ENCODE results near the gene GALNT14. TPM values are rescaled to one million over a fixed set of nuclear protein-coding genes. Genes with fewer than 3 reads are reported as not detected.
A peak's percentile ranks its signal among the peaks of the same experiment; 100 is the strongest.

GALNT14 gene
- total and polyA plus RNA-seq, 10 donors: 2.7 to 18.5 (median 4.5) TPM

DNA sequence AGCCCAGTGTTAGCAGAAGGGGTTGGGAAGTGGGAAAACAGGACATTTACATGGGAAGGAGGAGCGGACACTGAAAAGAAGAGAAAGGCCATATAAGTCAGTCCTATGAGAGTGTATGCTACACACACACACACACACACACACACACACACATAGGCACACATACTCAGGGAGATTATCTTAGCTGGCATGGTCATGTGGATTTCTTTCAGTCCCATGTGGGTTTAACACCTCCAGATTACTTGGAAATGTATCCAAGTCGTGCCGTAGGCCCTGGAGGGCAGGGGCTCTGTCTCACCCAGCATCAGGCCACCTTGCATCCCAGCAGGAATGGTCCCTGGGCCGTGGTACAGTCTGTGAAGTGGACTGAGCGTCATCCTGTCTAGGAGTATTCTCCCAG is 217.7 kb downstream of the GALNT14 start:
- Histone ChIP-seq H3K4me1 (no peaks in the 10 kb centered on the region), H3K9me3 (no peaks in the 10 kb centered on the region), H3K27me3 (replicated peaks in 1 of 7) (no peaks in the 10 kb centered on the region), H3K4me3 (no peak overlapping the region), H3K27ac (no peak overlapping the region), H3K36me3 (no peaks in the 10 kb centered on the region)
- peak; percentile 41 for DNase-seq
- intact Hi-C loops (cut with DNase I; ENCODE audit: low total_unique reads): no loop called here
- TF ChIP-seq POLR2AphosphoS5 (IDR thresholded peaks at IDR 0.05) (no peak), CTCF (IDR thresholded peaks at IDR 0.05 in 8 of 11, conservative IDR thresholded peaks at IDR 0.05 in 3 of 11) (no peak)
- WGBS, 5 donors: 74 to 92% (median 89%) methylated on average over 2 to 5 of the region's 5 CpGs

DNA sequence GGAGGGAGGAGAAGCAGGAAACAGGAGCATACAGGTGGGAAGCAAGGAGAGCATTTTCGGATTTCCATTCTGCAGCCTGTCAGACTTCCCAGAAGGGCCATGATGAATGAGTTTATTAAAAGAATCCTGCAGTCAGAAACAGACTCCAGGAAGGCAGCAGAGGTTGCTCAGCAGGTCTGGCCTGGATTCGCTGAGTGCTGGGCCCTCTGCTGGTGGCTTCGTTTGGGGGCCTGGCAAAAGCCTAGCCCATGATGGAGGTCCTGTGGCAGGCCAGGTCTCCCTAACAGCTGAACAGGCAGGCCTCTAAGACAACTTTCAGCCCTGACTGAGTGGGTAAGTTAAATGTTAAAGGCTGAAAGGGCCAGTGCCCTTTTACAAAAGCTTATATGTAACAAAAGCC is 222.8 kb downstream of the GALNT14 start:
- no peak overlapping the region for H3K27ac ChIP-seq
- no peak overlapping the region for H3K4me3 ChIP-seq
- TF ChIP-seq POLR2AphosphoS5 (IDR thresholded peaks at IDR 0.05): no peak
- TF ChIP-seq CTCF (IDR thresholded peaks at IDR 0.05 in 8 of 11, conservative IDR thresholded peaks at IDR 0.05 in 3 of 11): no peak
- TF ChIP-seq POLR2A (IDR thresholded peaks at IDR 0.05): no peak
- peak; percentile 55 for DNase-seq
- peaks cover 0 to 12% (median 0%) of the 10 kb centered on the region in 6 donors for H3K36me3 ChIP-seq
- WGBS, 5 donors: 59 to 78% (median 68%) methylated on average over 3 of the region's 3 CpGs
- H3K4me1 ChIP-seq: no peaks in the 10 kb centered on the region
- intact Hi-C loops (cut with DNase I; ENCODE audit: low total_unique reads): no loop called here
- H3K27me3 ChIP-seq (replicated peaks in 1 of 7): no peaks in the 10 kb centered on the region
- H3K9me3 ChIP-seq: no peaks in the 10 kb centered on the region

DNA sequence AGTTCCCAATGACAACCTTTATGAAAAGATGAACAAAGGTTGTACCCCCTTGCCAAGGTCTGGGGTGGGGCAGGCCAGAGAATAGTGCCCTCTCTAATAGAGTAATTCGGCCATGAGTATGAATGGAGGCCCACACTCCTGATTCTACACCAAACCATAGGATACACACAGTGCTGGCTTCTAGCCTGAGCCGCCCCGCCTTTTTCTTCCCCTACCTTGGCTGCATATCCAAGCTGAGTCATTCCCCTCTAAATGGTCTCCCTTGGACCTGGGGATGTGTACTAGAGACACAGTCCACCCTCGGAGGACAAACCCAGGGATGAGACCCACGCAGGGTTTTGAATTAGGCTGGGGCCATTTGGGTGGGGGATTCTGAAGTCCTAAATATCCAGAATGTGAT is 223.8 kb downstream of the GALNT14 start:
- H3K4me3 ChIP-seq: no peak overlapping the region
- intact Hi-C loops (cut with DNase I; ENCODE audit: low total_unique reads): no loop called here
- H3K27ac ChIP-seq: no peak overlapping the region
- no peak for TF ChIP-seq CTCF (IDR thresholded peaks at IDR 0.05 in 8 of 11, conservative IDR thresholded peaks at IDR 0.05 in 3 of 11)
- TF ChIP-seq POLR2AphosphoS5 (IDR thresholded peaks at IDR 0.05): no peak
- no peak for TF ChIP-seq POLR2A (IDR thresholded peaks at IDR 0.05)
- no peaks in the 10 kb centered on the region for H3K4me1 ChIP-seq
- 86 to 97% (median 96%) methylated on average over 5 of the region's 5 CpGs for WGBS, 5 donors
- no peak for DNase-seq
- H3K36me3 ChIP-seq: peaks cover 0 to 17% (median 0%) of the 10 kb centered on the region in 6 donors
- H3K9me3 ChIP-seq: peaks cover 0 to 3% (median 0%) of the 10 kb centered on the region in 8 donors
- H3K27me3 ChIP-seq (replicated peaks in 1 of 7): no peaks in the 10 kb centered on the region

- no peak for DNase-seq
- H3K9me3 ChIP-seq: peaks cover 0 to 3% (median 0%) of the 10 kb centered on the region in 8 donors
- H3K27ac ChIP-seq: no peak overlapping the region
- H3K27me3 ChIP-seq (replicated peaks in 1 of 7): no peaks in the 10 kb centered on the region
- intact Hi-C loops (cut with DNase I; ENCODE audit: low total_unique reads): no loop called here
- no peak overlapping the region for H3K4me3 ChIP-seq
- peaks cover 0 to 17% (median 0%) of the 10 kb centered on the region in 6 donors for H3K36me3 ChIP-seq
- 91 to 96% (median 92%) methylated on average over 5 of the region's 5 CpGs for WGBS, 5 donors
- TF ChIP-seq POLR2A (IDR thresholded peaks at IDR 0.05): no peak
- no peak for TF ChIP-seq POLR2AphosphoS5 (IDR thresholded peaks at IDR 0.05)
- no peak for TF ChIP-seq CTCF (IDR thresholded peaks at IDR 0.05 in 8 of 11, conservative IDR thresholded peaks at IDR 0.05 in 3 of 11)
- H3K4me1 ChIP-seq: no peaks in the 10 kb centered on the region
These were observed 226.2 kb downstream of the GALNT14 start for GRCh38 chr2:30912056-30912455.
